Hematopoietic multipotent progenitor cell treated with erythropoietin and hydrocortisone succinate and interleukin-3 and kit ligand, for 8 days (in vitro differentiated cells): ENCODE results near the gene PCP2.

Source experiments
- DNase-seq: peaks from one replicate; pipeline ENCODE4 v3.0.0-alpha.2; 2015

Gene PCP2

DNA sequence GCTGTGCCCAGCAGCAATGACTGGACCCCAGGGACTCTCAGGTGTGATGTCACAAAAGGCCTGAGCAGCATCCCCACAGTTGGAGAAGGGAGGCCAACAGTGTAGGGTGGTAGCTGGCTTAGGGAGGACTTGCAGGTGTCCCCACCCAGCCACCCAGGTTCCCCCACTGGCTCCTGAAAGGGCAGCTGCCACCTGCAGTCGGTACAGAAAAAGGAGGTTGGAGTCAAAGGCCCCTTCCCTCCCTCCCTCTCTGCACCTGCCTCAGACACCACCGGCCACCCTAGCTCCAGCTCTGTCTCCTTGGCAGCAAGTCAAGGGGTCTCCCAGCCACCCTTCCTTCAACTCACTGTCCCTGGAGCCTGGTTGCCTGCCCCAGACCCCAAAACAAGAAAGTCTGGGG lies at the start of gene PCP2:
Gene PCP2, minus strand, starts transcription at position 22 of the 400 bp plus-strand sequence. CDS start 262 bp downstream, outside the sequence.
- no peak for DNase-seq

GRCh38 chr19:7682175-7682855 lies 48.8 kb upstream of the PCP2 start:
- DNase-seq: peak; percentile 5

DNA sequence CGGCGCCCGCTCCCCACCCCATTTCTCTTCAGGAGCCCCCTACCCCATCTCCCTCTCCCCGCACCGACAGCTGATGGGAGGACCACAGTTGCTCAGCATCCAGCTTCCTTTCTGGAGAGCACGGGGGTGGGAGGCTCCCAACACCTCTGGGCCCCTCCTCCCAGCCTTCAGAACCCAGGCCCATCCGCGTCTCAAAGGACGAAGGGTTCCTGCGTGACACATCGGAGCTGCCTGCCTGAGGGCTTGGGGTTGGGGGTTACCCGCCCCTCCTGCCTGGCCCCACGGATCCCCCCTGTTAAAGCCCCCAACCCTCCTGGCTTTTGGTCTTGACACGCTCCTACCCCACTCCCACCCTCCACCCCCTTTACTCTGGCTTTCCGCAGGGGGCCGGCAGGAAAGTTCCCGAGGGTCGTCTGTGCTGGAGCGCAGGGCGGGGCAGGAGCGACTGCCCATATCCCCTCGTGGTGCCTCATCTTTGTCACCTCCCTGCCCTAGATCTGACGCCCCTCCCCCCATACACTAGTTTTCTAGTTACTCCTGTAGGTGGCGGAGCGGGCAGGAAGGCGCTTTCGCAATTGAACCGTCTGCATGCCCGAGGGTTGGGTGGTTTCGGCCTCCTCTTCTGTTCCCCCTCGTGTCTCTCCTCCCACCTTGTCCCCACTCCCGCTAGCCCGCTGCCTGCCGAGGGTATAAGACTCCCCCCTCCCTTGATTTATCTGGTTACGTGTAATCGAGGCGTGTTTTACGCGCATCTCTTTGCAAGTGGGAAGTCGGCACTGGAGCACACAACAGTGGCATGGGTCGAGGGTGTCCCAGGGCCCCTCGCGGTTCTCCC lies 48.0 kb upstream of the PCP2 start:
- DNase-seq: peak; percentile 89

DNA sequence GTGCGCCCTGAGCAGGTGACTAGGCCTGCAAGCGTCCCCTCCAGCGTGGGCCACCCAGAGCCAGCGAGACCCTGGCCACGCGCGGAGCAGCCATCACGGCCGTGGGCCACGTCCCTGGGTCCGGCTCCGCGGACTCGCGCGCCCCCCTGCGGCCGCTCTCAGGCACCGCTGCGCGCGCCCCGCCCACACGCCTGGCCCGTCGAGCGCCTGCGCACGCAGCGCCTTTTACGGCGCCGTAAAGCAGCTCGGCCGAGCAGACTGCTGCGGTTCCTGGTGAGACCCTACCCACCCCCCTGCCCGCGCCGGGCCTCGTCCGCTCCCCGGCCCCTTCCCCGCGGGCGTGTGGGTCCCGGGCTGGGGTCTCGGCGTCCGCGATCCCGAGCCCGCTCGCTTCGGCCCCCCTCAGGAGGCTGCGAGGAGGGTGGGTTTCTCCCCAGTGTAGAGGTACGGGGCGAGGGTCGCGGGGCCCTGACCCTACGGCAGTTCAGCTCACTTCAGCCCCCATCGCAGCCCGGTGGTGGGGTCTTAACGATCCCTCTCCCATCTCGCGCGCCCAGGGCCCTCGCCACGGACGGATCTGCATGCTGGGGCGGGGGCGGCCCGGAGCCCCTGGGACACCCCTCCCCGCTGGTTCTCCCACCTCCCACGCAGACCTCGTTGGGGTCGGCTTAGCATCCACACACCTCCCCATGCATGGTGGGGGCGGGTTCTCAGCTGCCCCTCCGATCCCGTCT lies 47.3 kb upstream of the PCP2 start, which contains the start of gene TRAPPC5:
Gene TRAPPC5, plus strand, starts transcription at position 228 of the 734 bp plus-strand sequence. CDS start 1,421 bp downstream, outside the sequence.
- DNase-seq: peak; percentile 81

DNA sequence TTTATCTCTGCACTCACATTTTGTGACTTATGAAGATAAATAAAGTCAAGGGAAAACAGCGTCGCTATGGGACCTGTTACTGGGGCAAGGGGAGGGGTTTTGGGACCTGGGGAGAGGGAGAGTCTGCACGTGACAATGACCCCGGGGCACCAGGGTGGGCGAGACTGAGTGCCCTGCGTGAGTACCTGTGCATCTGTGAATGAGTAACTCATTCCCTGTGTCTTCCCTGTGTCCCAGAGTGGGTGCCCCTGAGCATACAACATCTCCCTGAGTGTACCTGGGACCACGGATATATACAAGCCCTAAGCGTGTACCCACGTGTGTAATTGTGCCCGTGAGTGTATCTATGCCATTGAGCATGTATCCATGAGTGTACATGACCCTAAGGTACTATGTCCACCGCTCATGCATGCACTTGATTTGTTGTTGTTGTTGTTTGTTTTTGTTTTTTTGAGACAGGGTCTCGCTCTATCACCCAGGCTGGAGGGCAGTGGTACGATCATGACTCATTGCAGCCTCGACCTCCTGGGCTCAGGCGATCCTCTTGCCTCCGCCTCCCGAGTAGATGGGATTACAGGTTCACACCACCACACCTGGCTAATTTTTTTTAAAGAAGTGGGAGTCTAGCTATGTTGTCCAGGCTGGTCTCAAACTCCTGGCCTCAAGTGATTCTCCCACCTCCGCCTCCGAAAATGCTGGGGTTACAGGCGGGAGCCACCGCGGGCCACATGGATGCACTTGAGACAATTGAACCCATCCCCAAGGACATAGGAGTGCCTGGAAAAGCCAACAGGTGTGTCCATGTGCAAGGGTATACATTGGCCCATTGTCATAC lies 46.5 kb upstream of the PCP2 start:
- DNase-seq: no peak

DNA sequence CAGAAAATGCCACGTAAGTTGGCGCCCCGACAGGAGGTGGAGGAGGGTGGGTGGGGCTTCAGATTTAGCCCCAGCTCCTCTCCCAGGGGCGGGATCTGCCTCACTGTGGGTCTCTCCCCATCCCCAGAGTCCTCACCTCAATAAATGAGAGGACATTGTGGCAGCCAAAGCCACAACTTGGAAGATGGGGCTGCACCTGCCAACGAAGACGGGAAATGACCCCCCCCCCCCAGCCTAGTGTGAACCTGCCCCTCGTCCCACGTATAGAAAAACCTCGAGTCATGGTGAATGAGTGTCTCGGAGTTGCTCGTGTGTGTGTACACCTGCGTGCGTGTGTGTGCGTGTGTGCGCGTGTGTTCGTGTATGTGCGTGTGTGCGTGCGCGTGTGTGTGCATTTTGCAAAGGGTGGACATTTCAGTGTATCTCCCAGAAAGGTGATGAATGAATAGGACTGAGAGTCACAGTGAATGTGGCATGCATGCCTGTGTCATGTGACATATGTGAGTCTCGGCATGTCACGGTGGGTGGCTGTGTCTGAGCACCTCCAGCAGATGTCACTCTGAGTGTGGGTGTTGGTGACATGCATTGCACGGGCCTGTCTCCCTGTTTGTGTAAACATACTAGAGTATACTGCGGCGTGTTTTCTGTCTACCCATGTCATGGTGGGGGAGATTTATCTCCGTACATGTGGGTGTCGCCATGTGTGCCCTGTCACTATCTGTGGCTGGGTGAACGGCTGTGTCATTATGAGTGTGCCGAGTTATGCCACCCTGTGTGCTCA lies 45.6 kb upstream of the PCP2 start:
- peak; percentile 89 for DNase-seq

DNA sequence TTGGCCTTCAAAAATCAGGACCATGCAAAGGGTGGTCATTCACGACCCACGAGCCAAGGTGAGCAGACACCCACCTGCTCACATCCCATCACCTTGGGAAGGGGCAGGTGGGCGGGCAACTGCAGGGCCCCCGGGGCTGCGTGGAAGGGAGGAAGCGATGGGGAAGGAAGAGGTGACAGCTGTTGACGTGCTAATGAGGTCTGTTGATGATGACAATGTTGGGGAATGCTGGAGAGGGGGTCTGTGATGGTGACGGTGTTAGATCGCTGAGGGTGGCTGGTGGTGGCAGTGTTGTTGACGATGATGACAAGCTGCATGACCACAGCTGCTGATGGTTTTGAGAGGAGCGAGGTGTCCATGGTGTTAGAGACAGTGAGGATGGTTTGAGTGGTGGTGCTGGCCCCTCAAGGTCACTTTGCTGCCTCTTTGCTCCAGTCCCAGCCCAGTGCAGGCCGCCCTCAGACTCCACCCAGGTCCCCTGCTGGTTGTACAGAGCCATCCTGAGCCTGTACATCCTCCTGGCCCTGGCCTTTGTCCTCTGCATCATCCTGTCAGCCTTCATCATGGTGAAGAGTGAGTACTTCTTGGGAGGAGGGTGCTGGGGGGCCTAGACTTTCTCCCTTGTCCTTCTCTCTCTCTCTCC lies 44.3 kb upstream of the PCP2 start:
- DNase-seq: no peak

DNA sequence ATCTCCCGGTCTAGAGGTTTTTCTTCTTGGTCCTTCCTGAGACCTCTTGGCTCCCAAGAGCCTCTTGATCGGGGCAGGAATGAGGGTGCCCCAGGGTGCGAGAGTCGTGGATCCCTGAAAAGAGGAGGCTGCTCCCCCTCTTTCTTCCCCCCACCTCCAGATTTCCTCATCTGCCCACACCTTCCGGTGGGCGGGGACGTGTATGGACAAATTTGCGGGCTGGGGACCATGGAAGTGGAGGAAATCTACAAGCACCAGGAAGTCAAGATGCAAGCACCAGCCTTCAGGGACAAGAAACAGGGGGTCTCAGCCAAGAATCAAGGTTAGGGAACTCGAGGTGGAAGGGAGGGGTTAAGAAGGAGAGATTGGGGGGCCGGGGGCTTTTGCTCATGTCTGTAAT lies 43.3 kb upstream of the PCP2 start, which contains the start of gene MCEMP1:
Gene MCEMP1, plus strand, starts transcription at position 237 of the 400 bp plus-strand sequence. Its CDS starts 31 bp downstream, at position 268.
- no peak for DNase-seq

DNA sequence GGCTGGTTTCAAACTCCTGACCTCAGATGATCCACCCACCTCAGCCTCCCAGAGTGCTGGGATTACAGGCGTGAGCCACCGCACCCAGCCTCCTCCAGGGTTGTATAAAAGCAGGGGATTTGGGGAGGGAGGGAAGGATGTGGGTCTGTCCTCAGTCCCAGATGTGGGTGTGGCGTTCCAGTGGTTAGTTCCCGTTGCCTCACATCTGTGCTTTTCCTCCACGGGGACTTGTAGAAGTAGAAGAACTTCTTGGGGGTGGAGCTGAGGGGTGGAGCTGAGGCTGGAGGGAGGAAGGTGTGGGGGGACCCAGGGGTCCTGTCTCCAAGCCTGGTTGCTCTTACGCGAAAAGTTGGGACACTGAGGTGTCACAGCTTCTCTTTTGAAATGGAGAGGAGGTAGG lies 42.9 kb upstream of the PCP2 start:
- DNase-seq: no peak

- peak; percentile 83 for DNase-seq
Observed at GRCh38 chr19:7674010-7675005, 40.8 kb upstream of the PCP2 start.

GRCh38 chr19:7672522-7672921 lies 39.0 kb upstream of the PCP2 start:
- no peak for DNase-seq

GRCh38 chr19:7670790-7671189 lies 37.3 kb upstream of the PCP2 start:
- DNase-seq: no peak

- DNase-seq: no peak
Observed at GRCh38 chr19:7670150-7670783, 36.7 kb upstream of the PCP2 start.

DNA sequence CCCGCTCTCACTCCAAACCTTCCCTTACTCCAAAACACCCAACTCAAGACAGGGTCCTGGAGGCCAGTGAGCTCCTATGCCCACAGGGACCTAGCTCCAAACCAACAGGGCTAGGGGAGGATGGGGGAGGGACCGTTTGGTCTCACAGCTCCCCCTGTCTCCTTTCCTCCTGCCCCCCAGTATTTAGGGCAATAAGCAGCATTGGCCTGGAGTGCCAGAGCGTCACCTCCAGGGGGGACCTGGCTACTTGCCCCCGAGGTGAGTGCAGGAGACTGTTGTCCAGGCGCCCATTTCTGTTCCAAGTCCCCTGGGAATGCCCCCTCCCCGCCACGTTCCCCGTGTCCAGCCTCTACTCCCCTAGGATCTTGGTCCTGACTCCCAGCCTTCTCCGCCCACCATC lies 36.1 kb upstream of the PCP2 start:
- DNase-seq: no peak

DNA sequence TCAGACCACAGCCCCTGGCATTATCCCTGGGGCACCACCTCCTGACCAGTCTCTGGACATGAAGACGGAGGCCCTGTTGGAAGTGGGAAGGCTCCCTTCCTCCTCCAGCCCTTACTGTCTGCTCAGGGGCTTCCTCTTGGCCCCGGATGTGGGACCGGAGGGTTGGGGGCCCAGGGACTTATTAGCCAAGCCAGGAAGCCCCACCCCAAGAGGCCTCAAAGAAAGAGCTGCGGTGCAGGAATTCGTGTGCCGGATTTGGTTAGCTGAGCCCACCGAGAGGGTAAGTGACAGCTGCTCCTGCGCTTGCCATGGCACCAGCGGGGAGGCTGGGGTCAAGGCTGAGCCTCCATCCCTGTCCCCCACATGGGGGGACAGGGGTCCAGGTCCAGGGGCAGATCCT lies 35.3 kb upstream of the PCP2 start, which contains the start of gene RETN:
Gene RETN, plus strand, starts transcription at position 208 of the 400 bp plus-strand sequence. CDS start 278 bp downstream, outside the sequence.
- no peak for DNase-seq

GRCh38 chr19:7665076-7665475 lies 31.6 kb upstream of the PCP2 start:
- no peak for DNase-seq

GRCh38 chr19:7663706-7664105 lies 30.2 kb upstream of the PCP2 start:
- no peak for DNase-seq

GRCh38 chr19:7662657-7663056 lies 29.1 kb upstream of the PCP2 start:
- DNase-seq: no peak
